CD4-positive, alpha-beta T cell treated with Interleukin-12 subunit alpha and Interleukin-12 subunit beta, for 1 hour (primary cell): Measurements from ENCODE around the gene KAZALD1.

Source experiments
- DNase-seq: peaks from one replicate; pipeline ENCODE4 v3.0.0-alpha.2; 2020

The KAZALD1 gene

DNA sequence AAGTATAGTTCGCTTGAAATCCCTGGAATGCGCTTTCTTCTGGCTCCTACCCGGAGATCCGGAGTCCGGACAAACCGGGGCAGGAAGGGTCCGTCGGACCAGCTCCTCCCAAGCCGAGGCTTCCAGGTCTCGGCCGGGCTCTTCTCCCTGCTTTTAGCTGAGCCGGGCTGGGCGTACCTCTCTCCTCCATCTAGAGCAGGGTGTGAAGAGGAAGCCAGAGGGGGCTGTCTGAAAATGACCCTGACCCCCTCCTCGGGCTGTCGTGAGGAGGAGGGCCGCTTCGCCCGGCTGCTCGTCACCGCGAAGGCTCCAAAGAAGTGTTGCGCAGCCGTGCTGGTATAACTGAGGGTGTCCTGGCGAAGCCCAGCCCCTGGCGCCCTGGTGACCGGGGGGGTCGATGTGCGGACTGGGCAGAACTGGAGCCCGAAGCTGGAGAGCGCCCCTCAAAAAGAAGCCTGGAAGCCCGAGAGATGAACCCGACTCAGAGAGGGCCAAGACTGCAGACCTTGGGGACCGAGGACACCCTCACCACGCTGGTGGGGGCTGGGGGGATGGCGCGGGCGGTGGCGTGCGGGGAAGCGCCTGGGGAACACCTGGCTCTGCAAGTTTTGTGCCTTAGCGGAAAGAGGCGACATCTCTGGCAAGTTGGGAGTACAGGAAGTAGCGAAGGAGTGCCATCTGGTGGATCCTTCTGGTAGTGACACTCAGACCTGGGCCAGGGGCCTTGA is 5.7 kb downstream of the KAZALD1 start:
- peak; percentile 83 for DNase-seq

DNA sequence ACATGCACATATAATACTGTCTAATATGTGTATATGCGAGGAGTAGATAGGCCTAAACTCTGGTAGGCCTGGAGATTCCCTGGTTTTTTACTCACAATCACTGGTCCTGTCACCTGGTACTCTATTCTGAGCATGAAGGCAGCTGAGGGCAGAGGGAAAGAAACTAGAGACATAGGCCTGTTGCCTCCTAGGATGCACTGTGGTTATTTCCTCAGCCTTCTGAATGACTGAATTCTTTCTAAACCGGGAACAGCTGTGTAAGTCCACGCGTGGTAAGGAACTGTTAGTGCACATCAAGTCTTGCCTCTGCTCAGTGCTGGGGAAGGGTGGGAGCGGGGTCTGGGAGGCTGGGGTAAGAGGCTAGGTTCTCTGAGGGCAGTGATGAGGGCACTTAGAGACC is 7.7 kb downstream of the KAZALD1 start:
- no peak for DNase-seq

DNA sequence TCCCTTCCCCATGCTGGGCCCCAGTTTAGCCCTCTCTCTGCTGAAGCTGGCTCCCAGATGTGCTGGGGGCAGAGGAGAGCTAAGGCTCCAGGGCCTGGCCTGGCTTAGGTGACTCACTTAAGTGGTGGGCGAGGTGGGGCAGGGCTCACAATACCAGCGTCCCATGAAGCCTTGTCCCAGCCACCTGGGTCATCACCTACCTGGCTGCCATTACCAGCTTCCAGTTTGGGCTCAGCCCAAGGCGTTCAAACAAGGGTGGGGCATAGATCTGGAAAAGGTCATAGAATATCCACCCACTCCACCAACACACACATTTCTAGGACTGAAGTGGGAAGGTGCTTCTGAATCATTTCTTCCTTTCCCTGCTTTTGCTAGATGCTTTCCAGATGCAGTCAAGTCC is 8.3 kb downstream of the KAZALD1 start:
- DNase-seq: no peak

DNA sequence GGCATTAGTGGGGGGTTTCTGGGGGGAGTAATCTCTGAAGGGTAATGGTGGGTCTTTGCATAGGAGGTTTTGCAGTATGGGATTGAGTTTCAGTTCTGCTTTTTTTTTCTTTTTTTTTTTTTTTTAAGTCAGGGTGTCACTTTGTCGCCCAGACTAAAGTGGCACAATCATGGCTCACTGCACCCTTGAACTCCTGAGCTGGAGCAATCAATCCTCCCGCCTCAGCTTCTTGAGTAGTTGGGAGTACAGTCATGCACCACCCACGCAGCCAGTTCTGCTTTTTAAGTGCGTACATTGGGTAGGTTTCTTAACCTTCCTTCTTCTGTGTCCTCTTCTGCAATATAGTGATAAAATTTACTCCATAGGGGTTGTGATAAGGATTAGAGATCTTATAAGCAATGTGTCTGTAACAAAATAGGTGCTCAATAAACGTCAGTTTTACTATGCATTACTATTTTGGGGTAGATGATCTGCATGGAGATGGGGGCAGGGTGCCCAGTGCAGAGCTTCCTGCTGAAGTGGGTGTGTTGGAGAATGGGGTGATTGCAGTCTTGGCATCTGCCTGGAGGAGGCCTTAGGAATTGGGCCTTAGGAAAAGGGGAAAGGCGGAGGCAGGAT is 9.6 kb downstream of the KAZALD1 start:
- peak; percentile 19 for DNase-seq

DNA sequence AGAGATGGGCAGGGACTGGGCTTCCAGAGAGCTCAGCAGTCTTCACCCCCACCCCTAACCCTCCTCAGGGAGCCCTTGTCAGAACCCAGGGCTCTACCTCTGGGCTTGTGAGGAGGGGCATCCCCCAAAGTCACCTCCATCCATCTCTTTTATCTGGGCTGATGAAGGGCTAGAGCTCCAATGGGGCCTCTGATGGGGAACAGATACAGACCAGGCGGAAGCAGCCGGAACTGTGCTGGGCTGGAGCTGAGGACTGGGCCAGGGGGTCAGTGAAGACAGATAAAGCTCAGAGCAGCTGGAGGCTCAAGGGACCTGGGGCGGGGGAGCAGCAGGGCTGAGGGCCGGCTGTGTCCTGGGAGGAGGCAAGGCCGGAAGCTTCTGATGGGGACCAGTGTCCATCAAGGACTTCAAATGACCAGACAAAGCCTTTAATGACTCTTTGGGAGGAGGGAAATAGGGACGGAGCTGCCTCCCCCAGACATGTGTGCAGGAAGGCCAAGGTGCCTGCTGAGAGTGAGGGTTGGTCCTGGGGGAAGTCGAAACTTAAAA is 10.2 kb downstream of the KAZALD1 start:
- DNase-seq: no peak

DNA sequence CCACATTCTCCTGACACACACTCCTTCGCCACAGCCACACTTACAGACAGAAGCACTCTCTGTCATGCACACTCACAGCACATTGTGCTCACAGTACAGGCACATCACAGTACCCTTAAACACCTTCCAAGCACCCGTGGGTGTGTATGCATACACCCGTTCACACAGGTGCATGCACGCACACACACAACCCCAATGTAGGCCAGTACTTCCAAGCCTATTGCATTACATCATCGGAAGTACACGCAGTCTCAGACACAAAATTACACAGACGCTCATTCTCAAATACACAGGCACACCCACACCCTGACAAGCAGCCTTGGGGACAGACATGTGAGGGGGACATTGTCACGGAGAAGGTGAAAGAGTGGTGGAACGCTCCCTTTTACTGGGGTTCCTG is 11.1 kb downstream of the KAZALD1 start:
- DNase-seq: no peak

DNA sequence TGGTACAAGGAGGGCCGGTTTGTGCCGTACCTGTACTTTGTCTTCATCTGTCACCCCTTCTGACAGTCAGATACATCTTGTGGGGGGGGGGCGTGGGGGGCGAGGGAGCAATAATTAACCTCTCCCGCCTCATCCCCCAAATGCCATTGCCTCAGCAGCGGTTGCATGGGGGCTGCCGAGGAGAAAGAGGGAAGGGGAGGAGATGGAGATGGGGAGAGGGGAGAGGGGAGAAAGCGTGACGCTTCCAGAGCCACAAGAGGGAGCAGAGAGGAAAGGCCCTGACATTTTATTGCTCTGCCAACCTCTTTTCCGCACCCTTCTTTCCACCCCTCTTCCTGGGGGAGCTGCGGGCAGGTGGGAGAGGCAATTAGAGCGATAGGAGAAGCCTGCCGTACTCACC is 11.8 kb downstream of the KAZALD1 start:
- DNase-seq: no peak

DNA sequence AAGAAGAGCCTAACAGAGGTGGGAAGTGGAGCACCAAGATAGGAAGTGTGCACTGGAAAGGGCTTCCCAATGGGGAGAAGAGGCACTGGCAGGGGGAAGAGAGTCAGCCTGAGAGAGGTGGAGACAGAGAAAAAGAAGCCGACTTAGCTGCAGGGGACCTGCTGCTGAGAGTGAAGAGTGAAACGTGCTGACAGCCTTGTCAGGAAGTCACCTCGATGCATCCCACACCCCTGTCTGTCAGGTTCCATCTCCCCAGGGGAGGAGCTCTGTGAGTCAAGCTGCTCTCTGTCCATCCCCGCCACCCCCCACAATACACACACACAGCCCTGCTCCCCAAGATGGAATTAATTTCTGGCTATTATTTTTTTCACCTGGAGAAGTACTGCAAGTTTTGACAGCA is 14.0 kb downstream of the KAZALD1 start:
- DNase-seq: no peak

DNA sequence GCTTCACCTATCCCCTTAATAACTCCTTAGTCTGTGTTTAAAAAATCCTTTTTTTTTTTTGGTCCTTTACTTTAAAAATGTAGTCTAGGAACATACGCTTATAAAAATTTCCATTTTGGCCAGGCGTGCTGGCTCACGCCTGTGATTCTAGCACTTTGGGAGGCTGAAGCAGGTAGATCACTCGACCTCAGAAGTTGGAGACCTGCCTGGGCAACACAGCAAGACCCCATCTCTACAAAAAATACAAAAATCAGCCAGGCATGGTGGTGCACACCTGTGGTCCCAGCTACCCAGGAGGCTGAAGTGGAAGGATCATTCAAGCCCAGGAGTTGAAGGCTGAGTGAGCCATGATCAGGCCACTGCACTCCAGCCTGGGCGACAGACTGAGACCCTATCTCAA is 14.8 kb downstream of the KAZALD1 start:
- DNase-seq: no peak

DNA sequence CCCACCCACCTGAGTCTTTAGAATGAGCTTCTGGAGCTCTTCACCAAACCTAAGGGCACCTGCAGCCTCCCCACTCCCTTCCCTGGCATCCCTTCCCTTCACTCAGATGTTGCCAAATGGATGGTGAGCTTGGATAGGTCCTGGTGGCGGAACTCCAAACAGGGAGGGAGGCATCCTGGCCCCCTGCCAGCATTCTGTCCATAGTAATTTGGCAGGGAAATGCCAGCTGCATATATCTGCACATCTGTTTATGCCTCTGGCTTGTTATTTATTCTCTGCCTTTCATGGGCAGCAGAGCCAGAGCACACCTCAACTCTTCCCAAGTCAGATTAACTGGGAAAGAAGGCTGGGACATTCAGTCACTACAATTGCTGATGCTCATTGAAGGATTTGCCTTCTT is 18.1 kb downstream of the KAZALD1 start:
- DNase-seq: no peak

DNA sequence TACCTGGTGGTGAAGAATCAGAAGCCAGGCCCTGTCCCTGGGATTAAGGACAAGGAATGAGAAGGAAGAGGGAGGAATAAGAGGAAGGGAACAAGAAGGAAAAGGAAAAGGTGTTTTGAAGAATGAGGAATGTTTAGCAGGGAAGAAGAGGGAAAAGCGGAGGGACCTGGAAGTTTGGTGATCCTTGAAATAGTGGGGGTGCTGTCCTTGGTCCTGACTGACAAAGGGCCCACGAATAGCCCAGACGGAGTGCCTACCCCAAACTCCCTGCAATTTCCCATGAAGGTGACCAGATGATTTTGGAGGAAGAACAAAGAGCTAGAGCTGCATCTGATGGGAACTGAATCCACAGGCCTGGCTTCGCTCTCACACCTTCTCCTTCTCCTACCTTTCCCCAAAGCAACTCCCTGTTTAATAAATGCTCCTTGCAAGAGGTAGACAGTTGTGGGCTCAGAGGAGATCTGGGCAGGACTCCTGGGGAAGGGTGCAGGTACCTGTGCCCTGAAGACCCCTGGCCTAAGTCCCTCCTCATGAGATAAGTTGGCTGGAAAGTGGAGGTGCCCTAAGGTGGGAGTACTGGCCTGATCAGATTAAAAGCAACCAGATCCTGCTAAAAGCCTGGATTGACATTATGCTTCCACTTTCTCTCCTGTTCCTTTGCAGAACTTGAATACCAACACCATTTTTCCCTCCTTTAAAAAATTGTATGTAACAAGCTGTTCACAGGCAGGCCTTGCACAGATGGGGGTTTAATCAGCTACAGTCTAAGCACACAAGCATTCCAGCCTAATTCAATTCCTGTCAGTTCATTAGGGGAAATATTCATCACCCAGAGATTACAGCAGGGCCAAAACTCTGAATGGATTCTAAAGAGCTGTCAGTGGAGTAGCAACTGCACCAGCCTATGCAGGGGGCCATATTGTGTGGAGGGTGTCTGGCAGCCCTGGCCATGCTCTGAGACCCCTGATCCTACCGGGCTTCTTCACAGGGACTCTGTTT is 19.4 kb downstream of the KAZALD1 start:
- DNase-seq: no peak

DNA sequence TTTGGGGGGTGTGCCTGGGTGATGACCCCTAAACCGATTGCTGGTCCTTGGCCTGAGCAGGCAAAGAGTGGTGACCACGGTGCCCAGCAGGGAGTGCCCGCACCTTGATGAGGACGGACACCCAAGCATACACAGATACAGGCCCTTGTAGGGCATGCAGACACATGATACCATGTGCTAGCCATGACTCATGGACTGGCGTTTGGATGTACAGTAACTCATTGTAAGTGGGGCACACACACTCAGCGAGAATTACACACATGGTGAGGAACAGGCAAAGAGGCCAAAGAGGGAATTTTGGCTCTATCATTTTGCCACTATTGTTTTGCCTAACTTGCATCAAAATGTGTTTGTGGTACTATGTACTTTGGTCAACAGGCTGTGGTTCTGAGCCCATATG is 24.1 kb downstream of the KAZALD1 start:
- DNase-seq: no peak

DNA sequence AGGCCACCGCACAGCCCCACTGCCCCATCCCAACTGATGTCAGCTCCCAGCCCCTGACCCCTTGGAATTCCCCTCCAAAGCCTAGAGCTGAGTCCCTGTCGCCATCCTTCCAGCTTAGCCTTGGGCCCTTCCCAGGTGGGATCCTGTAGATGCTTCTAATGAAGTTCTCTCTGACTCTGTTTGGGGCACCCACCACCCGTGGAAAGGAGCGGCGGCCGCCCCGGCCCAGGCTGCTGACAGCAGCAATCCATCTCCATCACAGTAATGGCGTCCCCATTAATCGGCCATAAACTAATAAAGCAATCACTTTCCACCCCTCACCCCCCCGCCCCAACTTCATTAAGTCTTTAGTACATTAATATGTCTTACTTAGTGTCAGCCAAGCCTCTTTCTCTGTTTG is 25.6 kb downstream of the KAZALD1 start:
- no peak for DNase-seq

DNA sequence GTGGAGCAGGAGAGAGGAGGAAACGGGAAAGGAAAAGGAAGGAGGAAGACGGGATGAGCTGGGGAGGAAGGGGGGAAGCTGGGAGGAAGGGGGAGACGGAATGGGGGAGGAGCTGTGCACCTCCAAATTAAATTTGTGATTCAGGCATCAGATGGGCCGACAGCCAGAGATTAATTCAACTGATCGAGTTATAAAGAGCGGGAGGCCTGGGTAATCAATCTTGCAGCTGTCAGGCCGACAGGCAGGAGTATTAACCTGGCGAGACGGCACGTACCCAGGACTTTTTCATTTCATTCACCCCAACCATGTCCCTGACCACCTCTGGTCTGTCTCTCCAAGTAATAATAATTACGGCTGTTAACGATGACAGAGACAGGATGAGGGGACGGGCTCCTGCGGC is 26.2 kb downstream of the KAZALD1 start:
- DNase-seq: no peak

DNA sequence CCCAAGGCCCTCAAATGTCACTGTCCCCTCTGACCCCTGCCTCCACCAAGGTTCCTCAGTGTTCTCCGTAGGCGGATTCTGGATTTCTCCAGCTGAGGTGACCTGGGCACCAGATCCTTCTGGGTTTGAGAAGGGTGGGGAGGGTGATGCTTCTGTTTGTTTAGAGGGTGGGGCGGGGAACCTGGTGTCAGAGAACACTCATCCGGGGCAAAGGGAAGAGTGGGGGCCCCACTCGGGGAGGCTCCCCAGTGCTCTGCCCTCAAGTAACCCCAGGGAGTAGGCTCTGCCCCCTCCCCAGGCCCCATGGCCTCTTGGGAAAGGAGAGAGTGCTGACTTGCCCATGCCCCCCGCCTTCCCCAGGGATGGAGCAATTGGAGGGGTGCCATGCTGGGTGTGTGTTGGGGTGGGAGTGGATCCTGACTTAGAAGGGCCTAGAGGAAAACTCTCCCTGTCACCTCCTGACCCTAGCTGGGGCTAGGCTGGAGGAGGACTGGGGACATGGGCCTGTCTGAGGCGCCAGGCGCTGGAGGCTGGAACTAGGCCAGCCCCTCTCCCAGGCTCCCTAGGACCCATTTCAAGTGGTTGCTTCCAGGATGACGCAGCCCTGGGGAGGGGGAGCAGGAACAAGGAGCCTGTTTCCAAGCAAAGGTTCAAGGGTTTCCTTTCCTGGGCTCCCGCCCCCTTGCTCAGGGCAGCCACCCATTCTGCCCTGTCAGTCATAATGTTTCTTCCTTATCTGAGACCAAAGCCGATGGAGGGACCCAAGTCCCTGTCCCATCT is 27.9 kb downstream of the KAZALD1 start:
- no peak for DNase-seq

DNA sequence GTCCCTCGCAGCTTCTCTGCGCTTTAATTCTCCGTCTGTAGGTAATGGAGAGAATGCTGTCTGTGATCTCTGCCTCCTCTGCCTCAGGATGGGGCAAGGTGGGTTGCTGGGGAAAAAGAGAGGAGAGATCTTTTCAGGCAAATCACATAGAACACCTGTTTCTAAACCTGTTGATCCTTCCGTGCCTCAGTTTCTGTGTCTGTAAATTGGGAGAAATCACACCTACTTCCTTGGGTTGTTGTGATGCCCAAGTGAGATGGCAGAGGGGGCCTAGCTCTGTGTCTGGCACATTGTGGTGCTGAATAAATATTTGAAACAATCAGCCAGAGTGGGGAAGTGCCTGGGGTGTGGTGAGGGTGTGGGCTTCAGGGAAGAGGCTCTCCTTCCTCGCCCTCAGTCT is 28.8 kb downstream of the KAZALD1 start:
- no peak for DNase-seq

DNA sequence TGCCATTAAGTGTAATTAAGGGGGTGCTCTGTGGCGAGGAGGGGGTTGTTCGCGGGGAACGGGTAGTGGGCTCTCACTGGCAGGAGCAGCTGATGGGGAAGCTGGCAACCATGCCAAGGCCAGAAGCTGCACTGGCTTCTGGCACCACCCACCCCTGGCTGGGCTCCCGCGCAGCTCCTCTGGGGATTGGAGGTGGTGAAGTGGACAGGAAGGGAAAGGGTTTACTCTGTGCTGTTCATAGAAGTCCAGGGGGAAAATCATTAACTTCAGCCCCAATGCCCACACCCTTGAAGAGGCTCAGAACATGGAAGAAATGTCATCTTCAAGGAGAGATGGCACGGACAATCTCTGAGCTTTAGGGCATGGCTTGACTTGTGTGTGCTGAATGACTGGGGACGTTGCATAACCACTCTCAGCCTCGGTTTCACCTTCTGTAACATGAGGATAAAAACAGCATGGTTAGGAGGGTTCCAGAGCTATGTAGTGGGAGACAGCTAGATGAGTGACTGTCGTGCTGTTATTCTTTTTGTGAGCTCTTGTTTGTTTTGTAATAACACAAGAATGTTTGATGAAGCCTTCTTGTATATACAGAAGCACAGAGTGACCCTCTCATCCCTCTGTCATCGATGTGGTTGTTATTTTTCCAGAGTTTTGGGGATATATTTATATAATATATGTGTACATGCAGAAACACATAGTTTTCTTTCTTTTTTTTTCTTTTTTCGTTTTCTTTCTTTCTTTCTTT is 29.9 kb downstream of the KAZALD1 start:
- DNase-seq: no peak

DNA sequence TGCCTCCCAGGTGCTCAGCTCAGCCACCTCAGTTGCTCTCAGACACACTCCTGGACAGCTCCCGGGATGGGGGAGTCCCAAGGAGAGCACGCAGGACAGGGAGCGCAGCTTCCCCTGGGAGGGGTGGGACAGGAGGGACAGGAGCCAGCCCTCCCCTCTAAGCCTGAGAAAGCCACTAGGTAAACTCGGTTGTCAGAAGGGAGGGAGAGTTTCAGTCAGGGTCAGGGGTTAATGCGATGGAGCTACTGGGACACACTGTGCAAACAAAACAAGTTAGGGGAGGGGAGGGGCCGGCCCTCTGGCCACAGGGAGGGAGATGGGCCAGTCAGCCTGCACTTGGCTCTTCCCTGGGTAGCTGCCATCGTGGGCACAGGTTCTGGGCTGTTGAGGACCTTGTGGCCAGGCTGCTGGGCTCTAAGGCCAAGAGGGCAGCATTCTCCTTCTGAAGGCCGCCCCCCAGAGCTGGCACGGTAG is 31.1 kb downstream of the KAZALD1 start:
- no peak for DNase-seq

DNA sequence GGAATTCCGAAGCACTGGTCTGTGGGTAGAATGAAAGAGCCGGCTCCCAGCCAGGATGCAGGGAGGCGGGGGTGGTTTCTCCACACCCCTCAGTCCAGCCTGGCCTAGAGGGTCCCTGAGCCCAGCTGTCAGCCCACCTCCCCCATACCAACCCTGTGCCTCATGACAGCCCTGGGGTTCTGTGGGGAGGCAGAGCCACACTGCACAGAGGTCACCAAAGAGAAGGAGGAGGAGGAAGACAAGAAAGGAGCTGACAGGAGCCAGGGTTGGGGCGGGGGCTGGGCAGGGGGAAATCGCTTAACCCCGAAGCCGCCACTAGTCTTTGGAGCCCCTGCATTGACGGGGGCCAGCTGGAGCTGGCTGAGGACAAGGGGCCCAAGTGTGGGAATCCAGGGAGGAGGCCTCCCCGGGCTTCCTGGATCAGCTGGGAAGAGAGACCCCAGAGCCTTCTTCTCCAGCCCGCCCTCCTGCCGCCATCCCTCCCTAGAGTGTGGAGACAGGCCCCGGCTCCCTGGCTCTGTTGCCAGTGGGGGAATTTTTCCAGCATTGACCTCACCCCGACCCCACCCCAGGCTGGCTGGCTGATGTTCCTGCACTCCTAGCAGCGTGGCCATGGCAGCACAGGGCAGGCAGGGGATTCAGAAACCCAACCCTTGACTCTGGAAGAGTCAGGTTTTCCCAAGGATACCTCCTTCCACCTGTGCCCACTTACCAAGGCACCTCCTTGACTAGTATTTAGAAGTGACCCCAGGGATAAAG is 32.5 kb downstream of the KAZALD1 start:
- DNase-seq: no peak

DNA sequence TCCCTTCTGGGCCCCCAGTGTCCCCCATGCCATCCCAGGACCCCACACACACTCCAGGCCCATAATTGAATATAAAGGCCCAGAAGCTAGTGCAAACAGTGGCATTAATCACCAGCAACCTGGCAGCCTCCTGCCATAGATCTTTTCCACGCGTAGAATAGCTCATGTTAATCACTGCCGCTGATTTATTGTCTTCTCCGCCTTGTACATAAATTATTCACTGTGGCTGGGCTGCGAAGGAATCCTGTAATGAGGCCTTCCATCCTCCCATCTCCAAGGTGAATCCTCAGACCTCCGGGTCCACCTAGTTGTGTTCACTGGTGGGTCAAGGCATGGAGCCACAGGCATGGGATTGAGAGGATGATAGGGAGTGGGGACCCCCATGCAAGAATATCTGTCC is 33.2 kb downstream of the KAZALD1 start:
- DNase-seq: no peak
